ENCODE data around the gene LRRC28. TPM values are rescaled to one million over a fixed set of nuclear protein-coding genes. Genes with fewer than 3 reads are reported as not detected.

Gene LRRC28
- total RNA-seq, 4 donors from 2014 or later = 15.7 to 39.9 (median 24.7) TPM

DNA sequence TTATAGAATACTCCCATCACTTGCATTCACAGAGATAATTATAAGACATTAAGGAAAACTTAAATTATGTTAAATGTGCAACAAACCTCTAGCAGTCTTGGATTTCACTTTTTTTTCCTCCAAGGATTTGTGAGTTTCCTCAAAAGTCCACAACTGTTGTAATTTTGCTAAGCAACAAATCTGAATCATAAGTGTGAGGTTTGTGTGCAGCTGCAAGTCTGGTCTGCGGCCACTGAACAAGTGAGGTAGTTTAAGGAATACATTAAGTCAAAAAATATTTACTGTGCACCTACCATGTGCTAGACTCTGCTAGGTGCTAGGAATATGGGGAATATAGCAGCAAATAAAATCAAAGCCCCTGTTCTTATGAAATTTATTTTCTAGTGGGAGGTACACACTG lies 70.2 kb downstream of the LRRC28 start:
- DNase-seq (ENCODE audit: extremely low spot score) = no peak
- H3K27me3 ChIP-seq = no peaks in the 10 kb centered on the region
- no peaks in the 10 kb centered on the region for H3K36me3 ChIP-seq
- no peaks in the 10 kb centered on the region for H3K9me3 ChIP-seq
- peaks cover 0 to 15% (median 0%) of the 10 kb centered on the region in 4 donors for H3K4me1 ChIP-seq
- TF ChIP-seq CTCF (IDR thresholded peaks at IDR 0.05) (no peak), POLR2A (IDR thresholded peaks at IDR 0.05; ENCODE audit: low read depth) (no peak), POLR2AphosphoS5 (IDR thresholded peaks at IDR 0.05) (no peak), EP300 (IDR thresholded peaks at IDR 0.05) (no peak)
- whole genome bisulfite sequencing = 96% methylated on average over 1 of the region's 1 CpG
- no peak overlapping the region for H3K27ac ChIP-seq (replicated peaks in 1 of 4)
- no peak overlapping the region for H3K4me3 ChIP-seq
- intact Hi-C loops (cut with DNase I) = no loop called here

DNA sequence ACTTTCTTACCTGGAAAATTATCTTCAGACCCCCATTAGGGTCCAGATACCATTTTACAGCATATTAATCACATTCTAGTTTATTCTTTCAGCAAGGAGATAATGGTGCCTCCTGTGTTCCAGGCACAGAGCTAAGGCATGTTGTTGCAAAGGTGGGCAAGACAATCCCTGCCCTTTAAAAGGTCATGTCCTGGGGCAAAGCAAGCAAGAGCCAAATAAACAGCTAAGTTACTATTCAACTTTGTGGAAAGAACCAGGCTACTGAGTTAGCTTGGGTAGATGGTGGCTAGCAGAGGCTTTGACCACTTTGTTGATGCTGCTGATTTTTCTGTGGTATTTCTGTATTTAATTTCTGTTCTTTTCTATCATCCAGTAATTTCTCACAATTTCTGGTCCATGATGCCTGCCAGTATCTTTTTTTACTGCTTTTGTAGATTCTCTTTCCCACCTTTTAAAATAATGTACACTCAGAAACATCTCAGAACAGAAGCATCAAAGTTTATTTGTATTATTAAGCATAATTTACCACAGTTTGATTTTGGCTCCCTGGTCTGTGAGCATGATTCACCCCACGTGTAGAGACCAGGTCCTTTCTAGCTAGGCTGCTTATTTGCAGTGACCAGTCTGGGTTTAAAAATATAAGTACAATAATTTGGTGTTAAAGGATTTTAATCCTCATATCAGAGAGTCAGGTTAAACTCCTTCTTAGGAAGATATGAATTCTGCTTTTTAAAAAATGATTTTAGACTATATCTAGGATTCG lies 71.5 kb downstream of the LRRC28 start:
- H3K9me3 ChIP-seq = no peaks in the 10 kb centered on the region
- no peaks in the 10 kb centered on the region for H3K27me3 ChIP-seq
- H3K4me3 ChIP-seq = no peak overlapping the region
- no peak overlapping the region for H3K27ac ChIP-seq (replicated peaks in 1 of 4)
- no peak for DNase-seq (ENCODE audit: extremely low spot score)
- intact Hi-C loops (cut with DNase I) = no loop called here
- WGBS = 71% methylated on average over 2 of the region's 2 CpGs
- H3K36me3 ChIP-seq = no peaks in the 10 kb centered on the region
- TF ChIP-seq EP300 (IDR thresholded peaks at IDR 0.05) (no peak), POLR2AphosphoS5 (IDR thresholded peaks at IDR 0.05) (no peak), POLR2A (IDR thresholded peaks at IDR 0.05; ENCODE audit: low read depth) (no peak), CTCF (IDR thresholded peaks at IDR 0.05) (no peak)
- H3K4me1 ChIP-seq = peaks cover 0 to 15% (median 0%) of the 10 kb centered on the region in 4 donors

DNA sequence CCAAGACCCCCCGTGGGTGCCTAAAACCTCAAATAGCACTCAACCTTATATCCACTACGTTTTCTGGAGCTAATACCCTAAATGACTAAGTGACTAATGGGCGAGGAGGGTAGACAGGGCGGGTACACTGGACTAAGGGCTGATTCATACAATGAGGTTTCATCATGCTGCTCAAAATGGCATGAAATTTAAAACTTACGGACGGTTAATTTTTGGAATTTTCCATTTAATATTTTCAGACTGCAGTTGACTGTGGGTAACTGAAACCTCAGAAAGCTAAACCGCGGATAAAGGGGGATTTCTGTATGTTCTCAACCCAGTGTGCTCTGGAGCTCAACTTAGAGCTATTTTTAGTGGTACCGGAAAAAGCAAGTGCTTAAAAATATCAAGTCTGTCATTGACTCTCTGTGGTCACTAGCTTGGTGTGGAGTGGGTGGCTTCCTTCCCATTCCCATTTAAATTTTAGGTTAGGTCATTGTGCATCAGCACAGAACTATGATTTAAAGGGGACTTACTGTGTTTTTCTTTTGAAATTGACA lies 72.9 kb downstream of the LRRC28 start:
- peaks cover 0 to 15% (median 0%) of the 10 kb centered on the region in 4 donors for H3K4me1 ChIP-seq
- WGBS = 64% methylated on average over 9 of the region's 9 CpGs
- H3K36me3 ChIP-seq = no peaks in the 10 kb centered on the region
- peak overlapping the region in 1 of 4 donors; percentile 27 for H3K4me3 ChIP-seq
- H3K27me3 ChIP-seq = no peaks in the 10 kb centered on the region
- intact Hi-C loops (cut with DNase I) = no loop called here
- TF ChIP-seq CTCF (IDR thresholded peaks at IDR 0.05) (no peak), POLR2AphosphoS5 (IDR thresholded peaks at IDR 0.05) (no peak)
- no peaks in the 10 kb centered on the region for H3K9me3 ChIP-seq
- no peak for DNase-seq (ENCODE audit: extremely low spot score)
- H3K27ac ChIP-seq (replicated peaks in 1 of 4) = no peak overlapping the region

DNA sequence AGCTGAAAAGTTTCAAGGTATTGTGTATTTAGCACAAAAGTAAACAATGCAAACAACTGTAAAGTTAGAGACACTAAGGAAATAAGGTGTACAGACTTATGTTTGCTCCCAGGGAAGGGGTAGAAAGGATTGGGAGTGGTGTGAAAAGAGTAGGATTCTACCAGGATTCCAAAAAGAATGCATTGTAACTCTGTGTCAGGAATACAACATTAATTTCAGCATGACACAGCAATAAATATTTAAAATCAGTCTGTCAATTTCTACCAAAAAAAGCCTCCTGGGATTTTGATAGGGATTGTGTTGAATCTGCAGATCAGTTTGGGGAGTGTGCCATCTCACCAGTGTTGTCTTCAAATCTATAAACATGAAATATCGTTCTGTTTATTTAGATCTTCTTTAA lies 73.4 kb downstream of the LRRC28 start:
- Histone ChIP-seq H3K9me3 (no peaks in the 10 kb centered on the region), H3K27me3 (no peaks in the 10 kb centered on the region), H3K27ac (replicated peaks in 1 of 4) (no peak overlapping the region), H3K4me1 (peaks cover 0 to 15% (median 0%) of the 10 kb centered on the region in 4 donors), H3K36me3 (no peaks in the 10 kb centered on the region), H3K4me3 (no peak overlapping the region)
- intact Hi-C loops (cut with DNase I) = no loop called here
- 97% methylated on average over 1 of the region's 1 CpG for WGBS
- no peak for TF ChIP-seq CTCF (IDR thresholded peaks at IDR 0.05)
- no peak for TF ChIP-seq EP300 (IDR thresholded peaks at IDR 0.05)
- no peak for TF ChIP-seq POLR2A (IDR thresholded peaks at IDR 0.05; ENCODE audit: low read depth)
- TF ChIP-seq POLR2AphosphoS5 (IDR thresholded peaks at IDR 0.05) = no peak
- DNase-seq (ENCODE audit: extremely low spot score) = no peak

Data from esophagus muscularis mucosa (tissue), 4 donors.